ENCODE results near the gene CTNNBIP1.

CTNNBIP1 gene

DNA sequence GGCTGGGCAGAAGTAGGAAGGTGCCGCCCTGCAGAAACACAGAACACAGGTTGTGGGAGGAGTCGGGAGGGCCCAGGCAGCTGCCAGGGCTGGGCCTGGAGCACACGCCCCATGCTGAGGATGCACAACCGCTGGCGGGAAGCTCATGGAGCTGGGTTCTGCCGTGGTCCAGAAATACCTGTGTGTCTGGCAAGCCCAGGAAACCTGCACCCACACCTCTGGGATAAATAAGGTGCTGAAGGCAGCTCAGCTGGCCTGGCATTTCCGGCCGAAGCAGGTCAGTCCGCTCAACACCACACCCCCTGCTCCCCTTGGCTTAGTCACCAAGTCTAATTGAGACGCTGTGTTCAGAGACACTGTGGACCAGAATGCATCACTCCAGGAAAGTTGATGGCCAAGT, 32.1 kb downstream of the CTNNBIP1 start:
- DNase-seq (ENCODE audit: low read depth in 2 of 2) = no peak

DNA sequence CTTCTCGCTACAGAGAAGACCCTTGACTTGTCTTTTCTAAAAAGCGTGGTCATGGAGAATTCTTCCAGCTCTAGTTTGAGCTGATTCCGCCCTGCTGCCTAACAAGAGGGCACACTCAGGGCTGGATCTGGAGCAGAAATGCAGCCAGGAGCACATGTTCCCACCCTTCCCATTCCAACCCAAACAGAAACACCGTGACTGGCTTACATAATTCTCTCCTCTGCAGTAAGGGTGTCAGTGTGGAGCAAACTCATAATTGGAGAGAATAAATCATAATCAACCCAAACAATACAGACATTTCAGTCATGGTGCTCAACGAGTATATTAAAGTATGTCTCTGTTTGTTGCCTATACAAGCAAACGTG, 34.5 kb downstream of the CTNNBIP1 start:
- no peak for DNase-seq (ENCODE audit: low read depth in 2 of 2)

DNA sequence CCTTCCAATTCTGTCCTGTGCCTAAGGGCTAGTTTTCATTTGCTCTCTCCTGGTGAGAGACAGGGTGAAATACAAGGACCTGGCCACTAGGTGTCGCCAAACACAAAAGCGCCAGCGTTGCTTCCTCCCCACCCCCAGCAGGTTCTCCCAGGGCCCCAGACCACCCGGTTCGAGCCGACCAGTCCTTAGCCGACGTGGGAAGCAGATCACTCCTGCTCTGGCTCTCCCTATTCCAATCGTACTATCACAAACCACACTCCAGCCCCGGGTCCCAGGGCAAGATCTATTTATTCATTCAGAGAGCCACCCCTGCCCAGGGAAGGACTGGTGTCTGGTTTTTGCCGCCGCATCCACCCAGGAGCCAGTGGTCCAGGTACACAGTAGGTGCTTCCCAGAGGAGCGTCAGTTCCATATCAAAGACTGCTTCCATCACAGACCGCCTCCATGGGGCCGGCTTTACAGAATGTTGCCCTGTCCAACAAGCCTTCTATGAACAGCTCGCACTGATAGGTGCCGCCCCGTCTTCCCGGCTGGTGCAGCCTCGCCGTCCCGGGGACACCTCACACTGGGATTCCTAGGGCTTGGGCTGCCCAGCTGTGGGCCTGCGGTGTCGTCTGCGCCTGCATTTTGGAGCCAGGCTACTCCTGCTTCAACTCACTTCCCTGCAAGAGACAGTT, 35.0 kb downstream of the CTNNBIP1 start:
- DNase-seq (ENCODE audit: low read depth in 2 of 2) = peak; percentile 34 to 63

DNA sequence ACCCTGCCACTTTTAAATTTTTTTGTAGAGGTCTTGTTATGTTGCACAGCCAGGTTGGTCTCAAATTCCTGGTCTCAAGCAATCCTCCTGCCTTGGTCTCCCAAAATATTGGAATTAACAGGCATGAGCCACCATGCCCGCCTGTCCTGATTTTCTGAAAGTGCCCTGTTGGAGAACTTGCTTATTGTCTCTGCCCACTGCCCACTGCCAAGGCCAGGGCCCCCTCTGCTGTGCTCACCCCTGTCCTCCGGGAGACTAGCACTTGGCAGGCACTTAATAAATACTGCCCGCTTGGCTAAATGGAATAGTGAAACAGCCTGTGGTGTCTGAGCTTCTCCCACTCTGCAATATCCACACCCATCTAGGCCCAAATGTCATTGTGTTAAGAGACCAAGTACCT, 35.7 kb downstream of the CTNNBIP1 start:
- DNase-seq (ENCODE audit: low read depth in 2 of 2) = no peak

DNA sequence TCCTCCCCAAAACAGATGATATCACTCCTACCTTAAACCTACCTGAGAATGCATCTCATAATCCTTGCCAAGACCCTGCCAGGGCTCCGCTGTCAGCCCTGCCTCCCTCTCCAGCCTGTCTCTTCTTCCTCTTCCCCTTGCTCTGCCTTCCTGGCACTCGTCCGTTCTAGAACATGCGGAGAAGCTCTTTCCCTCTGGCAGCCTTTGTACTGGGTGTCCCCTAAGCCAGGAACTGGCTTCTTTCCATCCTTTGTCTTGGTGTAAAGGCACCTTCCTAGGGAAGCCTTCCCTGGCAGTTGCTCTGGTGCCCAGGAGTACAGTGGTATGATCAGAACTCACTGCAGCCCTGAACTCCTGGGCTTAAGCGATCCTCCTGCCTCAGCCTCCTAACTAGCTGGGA, 36.1 kb downstream of the CTNNBIP1 start:
- DNase-seq (ENCODE audit: low read depth in 2 of 2) = no peak

DNA sequence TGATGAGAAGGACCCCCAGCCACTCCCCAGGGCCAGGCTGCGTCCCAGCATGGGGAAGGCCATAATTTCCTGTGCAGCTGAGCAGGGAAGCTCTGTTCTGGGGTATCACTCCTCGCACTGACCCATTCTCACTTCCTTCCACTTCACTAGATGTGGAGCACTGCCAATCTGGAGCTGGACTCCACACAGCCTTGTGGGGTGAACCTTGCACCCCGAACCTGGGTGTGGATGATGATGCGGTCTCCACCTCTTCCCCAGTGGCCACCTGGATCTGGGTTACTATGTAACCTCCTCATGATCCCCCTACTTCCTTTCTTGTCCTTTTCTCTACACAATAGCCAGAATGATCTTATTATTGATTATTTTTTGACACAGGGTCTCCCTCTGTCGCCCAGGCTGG, 36.7 kb downstream of the CTNNBIP1 start:
- no peak for DNase-seq (ENCODE audit: low read depth in 2 of 2)

DNA sequence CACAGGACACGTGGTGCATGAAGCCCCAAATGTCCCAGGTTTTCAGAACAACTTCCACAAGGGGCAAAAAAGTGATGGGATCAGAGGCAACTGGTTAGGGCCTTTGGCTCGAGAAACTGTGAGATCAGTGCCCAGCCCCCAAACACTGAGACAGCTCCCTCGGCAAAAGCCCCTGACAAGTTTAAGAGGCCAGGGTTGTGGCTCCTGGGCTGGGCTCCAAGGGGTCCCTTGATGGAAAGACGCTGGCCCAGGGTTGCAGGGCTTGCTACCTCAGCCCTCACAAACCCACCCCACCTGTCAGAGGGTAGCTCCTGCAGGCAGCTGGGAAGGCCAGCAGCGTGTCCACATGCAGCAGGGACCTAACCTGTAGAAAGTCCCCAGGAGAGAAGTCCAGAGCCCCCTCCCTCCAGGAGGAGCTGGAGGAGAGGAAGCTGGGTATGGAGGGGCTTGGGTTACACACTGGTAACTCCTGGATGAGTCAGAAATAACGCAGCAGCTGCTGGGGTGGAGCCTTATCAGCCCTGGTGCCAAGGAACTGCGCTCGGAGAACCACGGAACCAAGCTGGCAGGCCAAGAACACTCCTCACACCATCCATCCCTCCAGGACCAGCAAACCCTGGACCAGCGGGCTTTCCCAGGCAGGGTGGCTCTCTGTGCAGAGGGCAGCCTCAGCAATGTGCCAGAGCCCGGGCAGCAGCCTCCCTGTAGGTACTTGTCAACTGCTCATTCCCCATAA, 37.5 kb downstream of the CTNNBIP1 start:
- no peak for DNase-seq (ENCODE audit: low read depth in 2 of 2)

DNA sequence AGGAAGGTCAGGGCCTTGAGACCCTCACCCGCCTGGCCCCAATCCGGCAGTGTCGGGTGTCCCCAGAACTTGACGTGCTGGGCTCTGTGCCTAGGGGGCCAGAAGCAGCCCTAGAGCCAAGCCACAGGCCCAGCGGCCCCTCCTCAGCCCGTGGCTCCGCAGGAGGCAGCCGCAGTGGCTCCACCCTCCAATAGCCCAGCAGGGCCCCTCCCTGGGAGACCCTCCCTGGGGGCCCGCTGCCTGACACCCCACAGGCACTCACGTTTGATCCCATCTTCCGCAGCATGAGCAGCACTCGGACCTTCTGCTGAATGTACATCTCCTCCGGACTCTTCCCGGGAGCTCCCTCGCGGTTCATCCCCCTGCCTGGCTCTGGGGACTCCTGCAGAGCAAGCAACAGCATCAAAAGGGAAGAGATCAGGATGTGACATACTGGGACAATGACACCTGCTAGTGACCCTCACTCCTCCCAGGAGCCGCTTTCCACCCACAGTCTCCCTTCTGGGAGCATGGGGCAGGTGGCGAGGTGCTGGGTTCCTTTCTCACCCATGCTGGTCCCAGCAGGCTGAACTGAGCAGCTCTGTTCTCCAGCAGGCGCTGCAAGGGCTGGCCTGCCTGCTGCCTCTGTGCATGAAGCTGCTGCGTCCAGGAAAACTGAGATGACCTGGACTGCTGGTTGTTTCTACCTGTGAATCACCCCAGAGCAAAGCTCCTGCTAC, 38.2 kb downstream of the CTNNBIP1 start:
- no peak for DNase-seq (ENCODE audit: low read depth in 2 of 2)

DNA sequence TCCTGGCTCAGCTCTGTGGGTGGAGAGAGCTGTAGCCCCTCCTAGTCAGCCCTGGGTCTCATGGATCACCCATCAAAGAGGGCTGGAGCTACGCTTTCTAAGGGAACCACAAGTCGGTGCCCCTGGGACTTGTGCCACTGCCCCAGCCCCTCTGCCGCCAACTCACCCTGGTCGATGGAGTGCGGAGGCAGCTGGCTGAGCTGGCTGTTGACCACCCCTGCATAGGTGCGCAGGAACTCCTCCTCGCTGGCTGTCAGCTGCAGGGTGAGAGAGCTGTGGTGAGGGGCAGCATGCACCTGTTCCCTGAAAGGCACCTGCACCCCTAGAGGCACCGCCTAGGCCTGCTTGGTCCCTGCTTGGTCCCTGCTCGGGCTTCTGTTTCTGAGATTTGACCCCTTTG, 39.0 kb downstream of the CTNNBIP1 start:
- no peak for DNase-seq (ENCODE audit: low read depth in 2 of 2)

DNA sequence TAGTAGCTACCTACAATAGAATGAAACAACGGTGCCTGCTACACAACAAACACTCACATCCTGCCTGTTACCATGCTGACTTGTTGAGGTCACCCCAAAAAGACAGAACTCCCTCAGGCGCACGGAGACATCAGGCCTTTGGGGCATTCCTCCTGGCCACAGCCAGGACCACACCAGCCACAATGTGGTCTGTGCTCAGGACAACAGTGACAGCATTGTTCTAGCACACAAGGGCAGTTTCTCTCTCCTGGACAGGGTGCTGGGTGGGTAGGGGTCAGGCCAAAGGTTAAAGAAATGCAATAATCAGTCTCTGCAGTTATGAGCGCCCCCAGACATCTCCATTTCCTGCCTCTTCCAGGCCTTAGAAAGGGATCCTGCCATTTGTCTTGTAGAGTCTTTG, 39.5 kb downstream of the CTNNBIP1 start:
- DNase-seq (ENCODE audit: low read depth in 2 of 2) = no peak

DNA sequence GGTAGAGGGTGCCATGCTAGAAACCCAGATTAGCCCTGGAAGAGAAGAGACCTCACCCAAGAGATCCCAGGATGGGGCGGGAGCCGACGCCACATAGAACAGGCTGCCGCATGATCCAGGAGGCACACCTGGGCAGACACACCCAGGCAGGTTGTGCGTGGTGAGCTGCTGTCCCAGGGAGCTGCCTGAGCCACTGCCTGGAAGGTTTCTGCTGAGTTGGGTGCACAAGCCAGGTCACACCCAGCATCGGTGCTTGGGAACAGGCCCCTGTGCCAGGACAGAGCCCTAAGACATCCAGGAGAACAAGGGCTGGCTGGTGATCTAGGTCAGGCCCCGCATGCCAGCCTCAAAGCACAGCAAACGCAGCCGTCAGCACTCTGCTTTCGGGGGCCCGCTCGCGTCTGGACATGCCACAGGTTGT, 40.2 kb downstream of the CTNNBIP1 start:
- no peak for DNase-seq (ENCODE audit: low read depth in 2 of 2)

DNA sequence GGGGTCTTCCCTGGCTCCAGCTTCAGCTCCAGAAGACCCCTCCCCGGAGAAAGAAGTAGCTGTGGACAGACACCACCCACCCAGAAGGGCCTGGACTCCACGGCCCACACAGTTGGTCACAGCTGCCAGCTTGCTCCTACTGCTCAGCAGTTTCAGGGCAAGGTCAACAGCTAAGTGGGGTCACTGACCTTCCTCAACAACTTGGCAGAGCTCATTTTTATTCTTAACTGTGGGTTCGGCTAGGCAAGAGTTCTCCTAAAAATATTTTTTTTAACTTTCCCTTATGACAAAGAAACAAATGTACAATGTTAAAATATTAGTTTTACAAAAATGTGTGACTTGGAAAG, 41.9 kb downstream of the CTNNBIP1 start:
- DNase-seq (ENCODE audit: low read depth in 2 of 2) = no peak

DNA sequence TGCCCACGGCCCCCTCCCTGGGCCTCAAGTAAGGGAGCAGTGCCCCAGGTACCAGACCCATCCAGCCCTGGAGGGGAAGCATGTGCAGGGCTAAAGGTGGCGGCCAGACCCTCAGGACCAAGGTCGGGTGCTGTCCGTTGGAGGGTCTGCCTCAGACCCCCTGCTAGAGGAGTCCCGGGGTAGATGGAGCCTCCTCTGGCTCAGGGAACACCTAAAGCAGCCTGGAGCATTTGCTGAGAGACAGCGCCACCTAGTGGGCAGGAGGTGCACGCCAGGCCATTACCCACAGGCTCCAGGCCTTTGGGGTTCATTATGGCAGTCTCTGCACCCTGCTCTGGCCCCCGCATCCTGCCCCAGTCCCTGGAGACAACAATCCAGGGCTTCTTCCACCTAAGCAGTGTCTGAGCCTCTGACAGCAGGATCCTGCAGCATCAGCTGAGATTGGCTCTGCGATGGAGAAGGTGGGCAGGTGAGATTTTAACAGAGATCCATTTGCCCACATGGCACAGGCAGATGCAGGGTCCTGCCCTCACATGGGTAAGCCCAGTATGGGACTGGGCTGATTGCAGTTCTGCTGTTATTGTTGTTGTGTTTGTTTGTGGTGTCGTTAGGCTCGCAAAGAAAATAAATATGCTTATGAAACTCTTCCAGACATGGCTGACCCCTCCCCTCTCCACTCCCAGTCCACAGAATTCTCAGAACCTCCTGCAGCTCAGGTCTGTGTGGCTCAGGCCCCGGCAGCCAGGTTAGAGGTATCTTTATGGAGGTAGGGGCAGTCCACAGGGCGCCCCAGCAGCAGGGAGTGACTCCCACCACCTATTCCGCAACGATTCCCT, 42.4 kb downstream of the CTNNBIP1 start:
- peak; percentile 81 to 83 for DNase-seq (ENCODE audit: low read depth in 2 of 2)

DNA sequence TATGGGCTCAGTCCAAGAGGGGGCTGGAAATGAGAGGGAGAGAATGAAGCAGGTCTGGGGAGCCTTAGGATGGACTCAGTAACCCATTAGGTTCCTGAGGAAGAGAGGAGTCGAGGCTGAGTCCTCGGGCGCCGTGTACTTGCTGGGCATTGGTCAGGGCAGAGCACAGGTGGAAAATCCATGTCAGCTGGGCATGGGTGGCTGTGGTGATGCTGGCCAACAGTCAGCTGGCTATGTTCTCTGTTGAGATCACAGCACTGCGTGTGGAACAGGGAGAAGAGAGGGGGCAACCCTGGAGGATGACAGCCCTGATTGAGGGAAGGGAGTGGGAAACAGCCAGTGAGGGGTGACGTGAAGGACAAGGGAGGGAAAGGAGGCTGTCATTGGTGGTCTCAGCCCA, 43.2 kb downstream of the CTNNBIP1 start:
- no peak for DNase-seq (ENCODE audit: low read depth in 2 of 2)

DNA sequence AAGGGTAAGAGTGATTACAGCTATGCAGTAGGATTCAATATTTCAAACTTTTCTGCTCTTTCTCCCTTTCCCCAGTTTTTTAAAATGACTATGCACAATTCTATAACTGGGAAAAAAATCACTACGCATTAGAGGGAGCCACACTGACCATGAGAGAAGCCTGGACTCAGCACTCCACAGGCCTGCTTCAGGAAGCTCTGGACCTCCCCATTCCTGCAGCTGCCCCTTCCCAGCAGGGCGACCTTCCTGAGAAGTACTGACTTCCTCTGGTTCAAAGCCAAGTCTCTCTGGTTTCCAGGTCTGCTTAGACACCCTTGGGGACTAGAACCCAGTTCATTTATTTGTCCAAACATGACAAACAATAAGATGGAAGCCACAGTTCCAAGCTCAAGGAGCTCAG, 44.3 kb downstream of the CTNNBIP1 start:
- DNase-seq (ENCODE audit: low read depth in 2 of 2) = no peak

DNA sequence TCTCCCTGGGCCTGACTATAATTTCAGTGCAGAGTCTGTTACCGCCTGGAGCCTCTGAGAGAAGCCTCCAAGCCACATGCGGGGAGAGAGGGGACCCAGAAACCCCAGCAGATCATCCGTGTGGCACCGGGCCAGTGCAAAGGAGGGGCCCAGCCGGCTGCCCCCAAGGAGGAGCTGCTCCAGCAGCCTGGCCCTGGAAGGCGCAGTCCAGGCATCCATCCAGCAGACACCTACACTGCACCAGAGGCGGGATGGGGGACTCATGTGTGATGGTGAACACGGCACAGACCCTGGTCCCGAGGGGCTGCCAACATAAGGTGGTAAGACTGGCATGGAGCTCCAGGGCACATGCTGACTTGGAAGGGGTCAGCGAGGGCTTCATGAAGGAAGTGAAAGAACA, 46.7 kb downstream of the CTNNBIP1 start:
- no peak for DNase-seq (ENCODE audit: low read depth in 2 of 2)

DNA sequence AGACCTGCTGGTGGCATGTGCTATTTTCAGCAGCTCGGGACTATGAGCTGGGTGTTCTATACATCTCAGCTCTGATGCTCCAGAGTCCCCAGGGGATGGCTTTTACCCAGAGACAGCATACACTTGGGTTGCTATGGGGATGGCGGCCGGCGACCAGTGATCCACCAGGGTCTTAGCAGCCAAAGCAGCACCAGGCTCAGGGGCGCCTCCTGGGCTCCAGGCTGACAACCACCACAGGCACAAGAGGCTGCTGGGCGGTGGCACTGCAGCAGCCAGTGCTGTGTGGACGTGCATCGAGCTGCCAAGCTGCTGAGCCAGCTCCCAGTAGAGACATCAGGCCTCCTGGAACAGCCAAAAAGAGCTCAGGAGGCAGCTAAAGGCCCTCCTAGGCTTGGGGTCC, 48.7 kb downstream of the CTNNBIP1 start:
- DNase-seq (ENCODE audit: low read depth in 2 of 2) = no peak

DNA sequence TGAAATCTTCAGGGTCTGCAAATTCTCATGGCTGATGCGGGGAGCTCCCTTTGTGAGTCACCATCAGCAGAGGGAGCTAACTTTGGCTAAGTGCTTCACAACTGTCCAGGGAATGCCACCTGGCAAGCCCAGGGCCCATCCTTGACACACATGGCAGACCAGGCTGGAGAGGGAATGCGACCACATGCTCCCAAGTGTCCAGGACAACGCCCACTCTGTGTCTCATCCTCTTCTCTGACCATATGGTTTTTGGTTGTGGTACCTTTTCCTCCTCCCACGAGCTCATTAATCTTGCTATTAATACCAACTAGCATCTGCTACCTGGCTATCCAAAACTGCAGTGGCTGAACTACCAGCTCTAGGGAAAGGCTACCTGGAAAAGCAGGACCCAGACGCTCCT, 49.2 kb downstream of the CTNNBIP1 start:
- no peak for DNase-seq (ENCODE audit: low read depth in 2 of 2)

DNA sequence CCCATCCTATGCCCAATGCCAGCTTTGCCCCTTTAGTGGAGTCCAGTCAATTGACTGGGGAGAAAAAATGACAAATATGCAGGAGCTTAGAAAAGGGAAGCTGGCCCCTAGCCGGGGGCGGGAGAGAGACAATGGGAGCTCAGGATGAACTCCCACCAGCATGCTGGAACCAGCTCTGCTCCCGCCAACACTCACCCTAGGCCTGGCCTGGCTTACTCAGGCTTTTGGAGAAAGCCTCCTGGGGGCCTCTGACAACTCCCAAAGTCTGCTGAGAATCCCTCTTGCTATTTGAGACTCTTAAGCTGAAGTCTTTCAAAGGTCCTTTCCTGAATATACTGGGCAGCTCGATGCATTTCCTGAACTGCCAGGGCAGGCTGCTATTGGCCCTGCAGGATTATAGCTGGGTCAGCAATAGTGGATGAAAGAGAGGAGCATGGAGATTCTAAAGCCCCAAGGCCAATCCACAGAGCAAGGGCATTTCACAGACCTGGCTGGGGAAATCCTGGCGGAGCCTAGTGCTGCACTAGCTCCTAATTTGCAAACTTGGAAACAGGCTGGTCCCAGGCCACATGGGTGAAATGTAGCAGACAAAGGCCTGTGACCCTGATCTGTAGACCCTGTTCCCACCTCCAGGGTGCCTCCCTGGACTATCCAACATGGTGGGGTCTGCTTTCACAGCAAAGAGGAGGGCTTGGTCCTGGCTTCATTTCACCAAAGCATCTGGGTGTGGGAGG, 50.6 kb downstream of the CTNNBIP1 start:
- DNase-seq (ENCODE audit: low read depth in 2 of 2) = no peak

DNA sequence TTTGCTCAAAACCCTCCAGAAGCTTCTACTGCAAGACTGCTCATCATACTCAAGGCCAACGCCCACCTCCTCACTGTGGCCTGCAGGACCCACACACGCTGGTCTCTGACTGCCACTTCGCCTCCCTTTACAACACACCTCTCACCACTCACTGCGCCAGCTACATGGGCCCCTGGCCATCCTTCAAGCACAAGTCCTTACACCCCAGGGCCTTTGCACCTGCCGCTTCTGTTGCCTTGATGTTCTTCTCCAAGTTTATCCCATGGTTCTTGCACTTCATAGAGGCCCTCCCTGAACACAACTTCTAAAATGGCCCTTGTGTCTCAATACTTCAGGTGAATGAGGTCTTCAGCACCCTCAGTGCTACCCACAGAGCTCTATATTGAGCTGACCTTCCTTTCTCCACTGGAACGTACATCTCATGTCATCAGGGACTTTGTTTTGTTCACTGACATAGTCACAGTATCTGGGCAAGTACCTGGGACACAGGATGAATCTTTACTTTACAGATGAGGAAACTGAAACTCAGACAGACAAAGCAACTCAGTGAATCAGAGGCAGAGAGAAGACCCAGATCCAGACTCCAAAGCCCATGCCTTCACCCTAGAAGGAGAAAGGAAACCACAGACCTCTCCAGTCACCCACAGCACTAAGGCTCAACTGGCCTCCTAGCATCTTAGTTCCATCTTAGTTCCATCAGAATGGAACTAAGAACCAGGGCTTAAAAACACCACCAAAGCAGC, 51.6 kb downstream of the CTNNBIP1 start:
- no peak for DNase-seq (ENCODE audit: low read depth in 2 of 2)

DNA sequence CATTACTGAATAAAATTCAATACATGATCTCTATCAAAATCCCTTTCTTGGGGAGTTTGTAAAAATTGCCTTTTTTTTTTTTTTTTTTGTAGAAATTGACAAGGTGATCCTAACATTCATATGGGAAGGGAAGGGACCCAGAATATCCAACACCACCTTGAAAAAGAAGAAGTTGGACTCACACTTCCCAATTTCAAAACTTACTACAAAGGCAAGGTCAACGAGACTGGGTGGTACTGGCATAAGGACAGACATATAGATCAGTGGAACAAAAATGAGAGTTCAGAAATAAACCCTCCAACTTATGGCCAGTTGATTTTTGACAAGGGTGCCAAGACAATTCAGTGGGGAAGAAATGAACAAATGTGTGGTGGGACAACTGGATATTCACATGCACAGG, 54.9 kb downstream of the CTNNBIP1 start:
- DNase-seq (ENCODE audit: low read depth in 2 of 2) = no peak

Measured in stimulated activated CD4-positive, alpha-beta T cell treated with anti-CD3 and anti-CD28 coated beads, Interleukin-1b, Interleukin-23, amount 100 ng/mL, for 1 hour (primary cell).